Effector CD8-positive, alpha-beta T cell (primary cell): ENCODE data around the gene MTUS2.

Experiments
- DNase-seq: peaks from one replicate; lab custom pipeline; 2025; lab: John Stamatoyannopoulos, UW

MTUS2 gene

GRCh38 chr13:29024783-29025182 lies 204.6 kb downstream of the MTUS2 start:
- no peak for DNase-seq

- no peak for DNase-seq
These were observed 208.7 kb downstream of the MTUS2 start for GRCh38 chr13:29028868-29029267.

- no peak for DNase-seq
These were observed 218.6 kb downstream of the MTUS2 start for GRCh38 chr13:29038700-29039099.

- no peak for DNase-seq
These were observed 219.1 kb downstream of the MTUS2 start for GRCh38 chr13:29039212-29039611.

- DNase-seq: no peak
These were observed 226.4 kb downstream of the MTUS2 start for GRCh38 chr13:29046588-29046987.

GRCh38 chr13:29049524-29049923 lies 229.4 kb downstream of the MTUS2 start:
- no peak for DNase-seq

- DNase-seq: no peak
These were observed 230.6 kb downstream of the MTUS2 start for GRCh38 chr13:29050719-29051118.

GRCh38 chr13:29059800-29060199 lies 239.7 kb downstream of the MTUS2 start:
- DNase-seq: no peak

GRCh38 chr13:29065142-29065541 lies 245.0 kb downstream of the MTUS2 start:
- DNase-seq: no peak

GRCh38 chr13:29067306-29067945 lies 247.3 kb downstream of the MTUS2 start:
- no peak for DNase-seq

GRCh38 chr13:29073755-29074154 lies 253.6 kb downstream of the MTUS2 start:
- no peak for DNase-seq

- DNase-seq: no peak
These were observed 257.1 kb downstream of the MTUS2 start for GRCh38 chr13:29077051-29077813.

GRCh38 chr13:29081036-29081435 lies 260.9 kb downstream of the MTUS2 start:
- no peak for DNase-seq

- no peak for DNase-seq
These were observed 261.7 kb downstream of the MTUS2 start for GRCh38 chr13:29081697-29082440.

GRCh38 chr13:29099781-29100406 lies 279.8 kb downstream of the MTUS2 start:
- DNase-seq: no peak

- no peak for DNase-seq
These were observed 280.6 kb downstream of the MTUS2 start for GRCh38 chr13:29100758-29101157.

- no peak for DNase-seq
These were observed 281.3 kb downstream of the MTUS2 start for GRCh38 chr13:29101409-29101808.

GRCh38 chr13:29101905-29102304 lies 281.8 kb downstream of the MTUS2 start:
- DNase-seq: no peak

GRCh38 chr13:29103065-29103800 lies 283.1 kb downstream of the MTUS2 start:
- DNase-seq: no peak

- DNase-seq: no peak
These were observed 284.3 kb downstream of the MTUS2 start for GRCh38 chr13:29104461-29104860.

GRCh38 chr13:29105779-29106178 lies 285.6 kb downstream of the MTUS2 start:
- no peak for DNase-seq

GRCh38 chr13:29106651-29107050 lies 286.5 kb downstream of the MTUS2 start:
- no peak for DNase-seq
